ENCODE data around the gene HOPX. TPM values are rescaled to one million over a fixed set of nuclear protein-coding genes. Genes with fewer than 3 reads are reported as not detected.

Gene HOPX
- total RNA-seq, 2 donors from 2014 or later = 1.5 to 5.7 TPM

GRCh38 chr4:56649445-56650261 is 31.4 kb downstream of the HOPX start:
- H3K9ac ChIP-seq (ENCODE audit: low read depth in 2 of 2, low read length in 2 of 2) = no peak overlapping the region
- H3K9me3 ChIP-seq = no peaks in the 10 kb centered on the region
- H3K4me3 ChIP-seq = no peak overlapping the region
- no peak overlapping the region for H3K27ac ChIP-seq
- intact Hi-C loops (cut with DNase I) = no loop called here
- no peaks in the 10 kb centered on the region for H3K4me1 ChIP-seq
- H3K27me3 ChIP-seq = peaks cover 2% of the 10 kb centered on the region
- TF ChIP-seq CTCF (IDR thresholded peaks at IDR 0.05) = no peak
- H3K36me3 ChIP-seq = no peaks in the 10 kb centered on the region
- no peak for DNase-seq

- Histone ChIP-seq H3K9ac (ENCODE audit: low read depth in 2 of 2, low read length in 2 of 2) (no peak overlapping the region), H3K4me3 (no peak overlapping the region), H3K4me1 (no peaks in the 10 kb centered on the region), H3K36me3 (no peaks in the 10 kb centered on the region), H3K27me3 (no peaks in the 10 kb centered on the region), H3K27ac (no peak overlapping the region), H3K9me3 (no peaks in the 10 kb centered on the region)
- intact Hi-C loops (cut with DNase I) = no loop called here
- no peak for TF ChIP-seq CTCF (IDR thresholded peaks at IDR 0.05)
- no peak for DNase-seq
Observed at GRCh38 chr4:56648824-56649151, 32.3 kb downstream of the HOPX start.

GRCh38 chr4:56648021-56648823 is 32.9 kb downstream of the HOPX start:
- H3K9me3 ChIP-seq = no peaks in the 10 kb centered on the region
- no peaks in the 10 kb centered on the region for H3K36me3 ChIP-seq
- H3K4me3 ChIP-seq = no peak overlapping the region
- H3K27ac ChIP-seq = no peak overlapping the region
- no peak overlapping the region for H3K9ac ChIP-seq (ENCODE audit: low read depth in 2 of 2, low read length in 2 of 2)
- TF ChIP-seq CTCF (IDR thresholded peaks at IDR 0.05) = no peak
- intact Hi-C loops (cut with DNase I) = no loop called here
- H3K27me3 ChIP-seq = no peaks in the 10 kb centered on the region
- no peak for DNase-seq
- no peaks in the 10 kb centered on the region for H3K4me1 ChIP-seq

GRCh38 chr4:56646341-56646740 is 34.8 kb downstream of the HOPX start:
- TF ChIP-seq CTCF (IDR thresholded peaks at IDR 0.05) = no peak
- Histone ChIP-seq H3K9me3 (no peaks in the 10 kb centered on the region), H3K27me3 (no peaks in the 10 kb centered on the region), H3K9ac (ENCODE audit: low read depth in 2 of 2, low read length in 2 of 2) (no peak overlapping the region), H3K27ac (no peak overlapping the region), H3K4me1 (no peaks in the 10 kb centered on the region), H3K36me3 (no peaks in the 10 kb centered on the region), H3K4me3 (no peak overlapping the region)
- no peak for DNase-seq
- intact Hi-C loops (cut with DNase I) = no loop called here

GRCh38 chr4:56643596-56643995 is 37.5 kb downstream of the HOPX start:
- no peak overlapping the region for H3K4me3 ChIP-seq
- no peaks in the 10 kb centered on the region for H3K27me3 ChIP-seq
- H3K9ac ChIP-seq (ENCODE audit: low read depth in 2 of 2, low read length in 2 of 2) = no peak overlapping the region
- H3K36me3 ChIP-seq = no peaks in the 10 kb centered on the region
- no peak for DNase-seq
- TF ChIP-seq CTCF (IDR thresholded peaks at IDR 0.05) = no peak
- H3K9me3 ChIP-seq = no peaks in the 10 kb centered on the region
- intact Hi-C loops (cut with DNase I) = no loop called here
- H3K4me1 ChIP-seq = no peaks in the 10 kb centered on the region
- no peak overlapping the region for H3K27ac ChIP-seq

Data from colonic mucosa (tissue), 4 donors.